ENCODE data around the gene RNF144B.
"Not testable (repeated sequence)": the region's sequence is repeated elsewhere in the genome, so short reads cannot be mapped to it uniquely, and the experiment has no call there.

RNF144B gene

DNA sequence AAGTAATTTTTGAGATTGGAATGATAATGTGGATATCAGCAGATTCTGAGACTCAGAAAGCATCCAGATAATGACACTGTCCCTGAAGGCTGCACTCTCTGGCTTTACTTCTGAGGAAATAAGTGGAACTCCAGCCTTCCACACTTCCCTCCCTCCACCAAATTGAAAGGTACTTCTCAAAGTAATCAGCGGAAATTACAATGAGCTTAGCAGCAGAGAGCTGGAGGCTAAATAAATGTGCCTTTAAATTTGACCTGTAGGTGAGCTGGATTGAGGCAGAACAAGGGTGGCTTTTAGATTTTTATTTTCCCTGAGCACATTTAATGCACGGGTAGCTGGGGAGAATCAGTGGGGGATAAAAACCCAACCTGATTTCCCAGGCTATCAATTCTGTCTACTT is 39.3 kb upstream of the RNF144B start:
- no peak overlapping the region for H3K4me3 ChIP-seq (ENCODE audit: low read depth, low read length)
- TF ChIP-seq CTCF (IDR thresholded peaks at IDR 0.05; ENCODE audit: borderline replicate concordance, insufficient read depth, low read depth, low read length): no peak

DNA sequence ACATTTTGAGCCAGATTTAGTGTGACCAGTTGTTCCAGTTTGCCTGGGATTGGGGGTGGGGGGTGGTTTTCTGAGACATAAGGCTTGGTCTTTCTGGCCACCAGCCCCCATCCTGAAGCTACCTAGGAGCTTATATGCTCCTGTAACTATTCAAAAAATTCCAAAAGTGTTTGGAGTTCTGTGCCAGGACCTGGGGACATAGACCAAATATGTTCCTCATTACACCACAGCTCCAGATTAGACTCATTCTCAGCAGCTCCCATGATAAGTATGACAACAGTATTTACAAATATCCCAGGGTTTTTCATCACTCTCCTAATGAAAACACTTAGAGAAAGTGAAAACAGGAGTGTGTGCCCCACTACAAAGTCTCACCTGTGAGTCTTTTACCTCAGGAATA is 37.8 kb upstream of the RNF144B start:
- H3K4me3 ChIP-seq (ENCODE audit: low read depth, low read length): no peak overlapping the region
- TF ChIP-seq CTCF (IDR thresholded peaks at IDR 0.05; ENCODE audit: borderline replicate concordance, insufficient read depth, low read depth, low read length): no peak

GRCh38 chr6:18350271-18350670 is 36.9 kb upstream of the RNF144B start:
- TF ChIP-seq CTCF (IDR thresholded peaks at IDR 0.05; ENCODE audit: borderline replicate concordance, insufficient read depth, low read depth, low read length): no peak

GRCh38 chr6:18350712-18351111 is 36.4 kb upstream of the RNF144B start:
- no peak overlapping the region for H3K4me3 ChIP-seq (ENCODE audit: low read depth, low read length)
- no peak for TF ChIP-seq CTCF (IDR thresholded peaks at IDR 0.05; ENCODE audit: borderline replicate concordance, insufficient read depth, low read depth, low read length)

More at GRCh38 chr6:18350271-18350670, 36.9 kb upstream of the RNF144B start:
- no peak overlapping the region for H3K4me3 ChIP-seq (ENCODE audit: low read depth, low read length)

DNA sequence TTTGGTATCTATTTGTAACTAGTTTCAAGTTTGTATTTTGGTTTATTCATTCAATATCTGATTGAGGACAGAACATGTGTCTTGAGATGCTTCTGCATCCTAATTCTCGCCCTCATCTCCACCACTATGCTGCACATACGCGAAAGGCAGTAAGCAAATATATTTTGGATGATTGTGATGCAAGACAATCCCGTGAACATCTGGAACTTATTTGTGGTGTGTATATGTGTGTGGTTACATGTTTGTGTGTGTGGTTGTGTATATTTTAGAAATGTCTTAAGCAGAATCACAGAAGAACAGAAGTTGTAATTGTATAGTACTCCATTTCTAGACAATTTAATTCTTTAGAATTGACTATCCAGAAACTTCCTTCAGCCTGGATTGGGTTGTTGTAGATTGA is 35.1 kb upstream of the RNF144B start:
- no peak for TF ChIP-seq CTCF (IDR thresholded peaks at IDR 0.05; ENCODE audit: borderline replicate concordance, insufficient read depth, low read depth, low read length)
- no peak overlapping the region for H3K4me3 ChIP-seq (ENCODE audit: low read depth, low read length)

DNA sequence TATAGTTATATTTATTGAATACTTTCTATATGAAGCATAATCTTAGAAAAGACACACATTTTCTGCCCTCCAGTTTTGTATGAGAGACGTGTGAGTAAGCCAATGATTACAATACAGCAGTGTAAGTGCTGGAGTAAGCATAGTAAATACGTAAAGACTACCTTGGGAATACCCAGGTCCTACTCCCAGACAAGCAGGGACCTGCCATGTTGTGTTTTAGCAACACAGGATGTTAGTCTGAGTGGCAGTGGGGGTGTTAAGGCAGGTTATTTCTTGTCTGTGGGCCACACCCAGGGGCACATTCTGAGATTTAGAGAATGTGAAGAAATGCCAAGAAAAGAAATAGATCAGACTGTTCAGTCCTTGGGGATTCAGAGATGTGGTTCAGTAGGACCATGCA is 34.3 kb upstream of the RNF144B start:
- TF ChIP-seq CTCF (IDR thresholded peaks at IDR 0.05; ENCODE audit: borderline replicate concordance, insufficient read depth, low read depth, low read length): no peak

DNA sequence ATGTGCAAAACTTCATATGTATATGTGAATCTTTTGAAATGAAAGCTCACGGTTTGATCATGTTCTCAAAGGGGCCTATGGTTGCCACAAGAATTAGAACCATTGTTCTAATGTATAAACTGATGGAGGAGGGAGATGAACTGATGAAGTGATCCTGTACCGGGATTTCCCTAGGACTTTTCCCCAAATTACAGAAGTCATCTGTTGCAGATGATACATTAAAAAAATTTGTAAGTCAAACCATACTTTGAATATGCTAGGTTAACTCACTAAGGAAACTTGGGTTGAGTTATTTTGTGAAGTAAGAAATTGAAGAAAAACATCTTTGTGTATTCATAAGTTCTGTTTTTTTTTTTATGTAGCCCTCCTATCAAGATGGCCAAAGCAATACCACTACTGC is 33.9 kb upstream of the RNF144B start:
- no peak for TF ChIP-seq CTCF (IDR thresholded peaks at IDR 0.05; ENCODE audit: borderline replicate concordance, insufficient read depth, low read depth, low read length)
- no peak overlapping the region for H3K4me3 ChIP-seq (ENCODE audit: low read depth, low read length)

More for the DNA sequence above, 34.3 kb upstream of the RNF144B start:
- H3K4me3 ChIP-seq (ENCODE audit: low read depth, low read length): no peak overlapping the region

DNA sequence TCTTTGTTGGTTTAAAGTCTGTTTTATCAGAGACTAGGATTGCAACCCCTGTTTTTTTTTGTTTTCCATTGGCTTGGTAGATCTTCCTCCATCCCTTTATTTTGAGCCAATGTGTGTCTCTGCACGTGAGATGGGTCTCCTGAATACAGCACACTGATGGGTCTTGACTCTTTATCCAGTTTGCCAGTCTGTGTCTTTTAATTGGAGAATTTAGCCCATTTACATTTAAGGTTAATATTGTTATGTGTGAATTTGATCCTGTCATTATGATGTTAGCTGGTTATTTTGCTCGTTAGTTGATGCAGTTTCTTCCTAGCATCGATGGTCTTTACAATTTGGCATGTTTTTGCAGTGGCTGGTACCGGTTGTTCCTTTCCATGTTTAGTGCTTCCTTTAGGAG is 29.6 kb upstream of the RNF144B start:
- not testable (repeated sequence) for H3K4me3 ChIP-seq (ENCODE audit: low read depth, low read length)
